HepG2 (cell line): ENCODE measurements around the gene DLAT. TPM values are rescaled to one million over a fixed set of nuclear protein-coding genes. Genes with fewer than 3 reads are reported as not detected.
A peak's percentile ranks its signal among the peaks of the same experiment; 100 is the strongest.

Experiments used
- CTCF ChIP-seq: sonication (generic); formaldehyde crosslinking; IDR thresholded peaks from 2 replicates; pipeline ENCODE4 v1.5.0; 2020; ENCODE audit warnings: mild to moderate bottlenecking, missing genetic modification reagents, moderate library complexity
- DZIP1 ChIP-seq: sonication (generic); formaldehyde crosslinking; IDR thresholded peaks from 2 replicates; pipeline ENCODE4 v1.5.0; 2020; ENCODE audit warnings: mild to moderate bottlenecking, missing genetic modification reagents
- ETS1 ChIP-seq: sonication (generic); formaldehyde crosslinking; IDR thresholded peaks from 2 replicates; pipeline ENCODE4 v1.4.0; 2020; ENCODE audit warnings: missing genetic modification reagents
- HIVEP1 ChIP-seq: sonication (generic); formaldehyde crosslinking; IDR thresholded peaks from 2 replicates; pipeline ENCODE4 v1.4.0; 2020; ENCODE audit warnings: mild to moderate bottlenecking, missing genetic modification reagents
- MNT ChIP-seq: fragments of 450-650 bp; IDR thresholded peaks from 2 replicates; pipeline ENCODE4 v1.6.1; 2016
- NCOA5 ChIP-seq: sonication (generic); formaldehyde crosslinking; IDR thresholded peaks from 2 replicates; pipeline ENCODE4 v1.4.0; 2020; ENCODE audit warnings: missing genetic modification reagents
- NFYB ChIP-seq: sonication (generic); formaldehyde crosslinking; IDR thresholded peaks from 2 replicates; pipeline ENCODE4 v1.4.0; 2020; ENCODE audit warnings: missing genetic modification reagents
- NRL ChIP-seq: sonication (generic); formaldehyde crosslinking; IDR thresholded peaks from 2 replicates; pipeline ENCODE4 v1.5.0; 2020; ENCODE audit warnings: missing genetic modification reagents, mild to moderate bottlenecking, moderate library complexity, borderline replicate concordance
- PLRG1 ChIP-seq: fragments of 450-650 bp; conservative IDR thresholded peaks from 2 replicates; pipeline ENCODE4 v1.6.1; 2016
- POLR2A ChIP-seq, 2 experiments: IDR thresholded peaks; 2 replicates each; pipeline ENCODE4 v1.6.1; 2011; ENCODE audit warnings: low read depth in 2 of 2, low read length in 2 of 2, mild to moderate bottlenecking in 1 of 2, moderate library complexity in 1 of 2; ENCODE audit not compliant: insufficient read depth in 1 of 2
- SIN3B ChIP-seq: fragments of 150-350 bp; IDR thresholded peaks from 2 replicates; pipeline ENCODE4 v1.6.1; 2014; ENCODE audit warnings: low read length
- SOX13 ChIP-seq, 3 experiments: fragments of 450-650 bp in 1 of 3; sonication (generic) in 1 of 3; formaldehyde crosslinking in 1 of 3; IDR thresholded peaks in 2 of 3; conservative IDR thresholded peaks in 1 of 3; 2 replicates each; pipeline versions ENCODE4 v1.5.0 to v1.6.1; 2016 to 2020; ENCODE audit warnings: antibody characterized with exemption in 1 of 3, mild to moderate bottlenecking in 1 of 3, missing compliant biosample characterization in 1 of 3, missing genetic modification reagents in 1 of 3, moderate library complexity in 1 of 3
- STAT5B ChIP-seq: sonication (generic); formaldehyde crosslinking; IDR thresholded peaks from 2 replicates; pipeline ENCODE4 v1.4.0; 2020; ENCODE audit warnings: missing genetic modification reagents
- USF2 ChIP-seq, 2 experiments: sonication (generic) in 1 of 2; formaldehyde crosslinking in 1 of 2; IDR thresholded peaks; 2 replicates each; pipeline versions ENCODE4 v1.5.1 to v1.6.1; 2011 to 2020; ENCODE audit warnings: borderline replicate concordance in 1 of 2, low read depth in 1 of 2, low read length in 1 of 2, mild to moderate bottlenecking in 1 of 2, missing genetic modification reagents in 1 of 2, moderate library complexity in 1 of 2
- ZNF343 ChIP-seq: sonication (generic); formaldehyde crosslinking; IDR thresholded peaks from 2 replicates; pipeline ENCODE4 v1.4.0; 2020; ENCODE audit warnings: mild to moderate bottlenecking, missing genetic modification reagents
- ZNF367 ChIP-seq: sonication (generic); formaldehyde crosslinking; IDR thresholded peaks from 2 replicates; pipeline ENCODE4 v1.4.0; 2020; ENCODE audit warnings: missing genetic modification reagents, borderline replicate concordance
- ZNF547 ChIP-seq: sonication (generic); formaldehyde crosslinking; IDR thresholded peaks from 2 replicates; pipeline ENCODE4 v1.5.1; 2020; ENCODE audit warnings: mild to moderate bottlenecking, missing genetic modification reagents
- polyA plus RNA-seq, 8 experiments: library from polyadenylated mRNA; depleted of rRNA in 3 of 8; stranded (reverse) in 7 of 8; unstranded in 1 of 8; fragments of >200 nt; fragmentation: Illumina TruSeq in 4 of 8; extraction: Trizol in 4 of 8; gene quantifications; 2 replicates each; pipeline versions ENCODE4 v1.2.1 to v1.2.3, GENCODE V29; 2011 to 2016; ENCODE audit warnings: low read depth in 4 of 8, missing spikeins in 1 of 8, mixed read lengths in 1 of 8; ENCODE audit not compliant: insufficient read depth in 1 of 8
- total RNA-seq, 5 experiments: library from RNA; depleted of rRNA; stranded (reverse); fragments of >200 nt; fragmentation: Illumina TruSeq; extraction: Trizol; gene quantifications; 2 replicates each; pipeline ENCODE4 v1.2.3, GENCODE V29; 2016; ENCODE audit warnings: low read depth in 1 of 5

Gene DLAT
- total and polyA plus RNA-seq, 2 of the 13 experiments (the other 11 are each of a cell fraction or from before 2014, with no cell fraction given): 26.4 to 62.2 TPM

GRCh38 chr11:112024773-112025678 is at the start of gene DLAT (continued):
- peak; percentile 77; the same call in 1 of the 2 replicates for TF ChIP-seq DZIP1 (CRISPR knock-in tag)
- peak; percentile 93 for TF ChIP-seq NRL (CRISPR knock-in tag)
- peak; percentile 45; the same call in 1 of the 2 replicates for TF ChIP-seq MNT
- peak; percentile 57 to 59 for TF ChIP-seq POLR2A (IDR thresholded peaks at IDR 0.05; ENCODE audit: insufficient read depth in 1 of 2, low read depth in 2 of 2, low read length in 2 of 2)
- 0 out of 2 replicates have a peak, but pooled peaks have one; percentile 66 for TF ChIP-seq NCOA5 (CRISPR knock-in tag)
- TF ChIP-seq SIN3B: no peak
- peak; percentile 75; the same call in 1 of the 2 replicates for TF ChIP-seq ETS1 (CRISPR knock-in tag)
- TF ChIP-seq SOX13 (IDR thresholded peaks at IDR 0.05): 0 out of 2 replicates have a peak, but pooled peaks have one; percentile 23
- peak in 1 of 2 experiments; percentile 51; a peak in 2 of 4 replicates for TF ChIP-seq SOX13 (CRISPR knock-in tag; conservative IDR thresholded peaks at IDR 0.05 in 1 of 2, IDR thresholded peaks at IDR 0.05 in 1 of 2)
- TF ChIP-seq STAT5B (CRISPR knock-in tag): no peak
- TF ChIP-seq ZNF343 (CRISPR knock-in tag): peak; percentile 80; the same call in 1 of the 2 replicates
- TF ChIP-seq NFYB: peak; percentile 20; the same call in 1 of the 2 replicates
- TF ChIP-seq CTCF (CRISPR knock-in tag): 0 out of 2 replicates have a peak, but pooled peaks have one; percentile 13
- TF ChIP-seq ZNF547 (CRISPR knock-in tag): peak; percentile 79; the same call in 1 of the 2 replicates
- peak; percentile 94 for TF ChIP-seq HIVEP1 (CRISPR knock-in tag)
- TF ChIP-seq ZNF367 (CRISPR knock-in tag): peak; percentile 24; the same call in 1 of the 2 replicates
- TF ChIP-seq PLRG1: no peak
- TF ChIP-seq USF2 (IDR thresholded peaks at IDR 0.05; ENCODE audit: low read depth, low read length): no peak
- 0 out of 2 replicates have a peak, but pooled peaks have one; percentile 4 for TF ChIP-seq USF2 (CRISPR knock-in tag; IDR thresholded peaks at IDR 0.05; ENCODE audit: borderline replicate concordance)
